WTC11 (cell line): ENCODE data around the gene RABEP2. TPM values are rescaled to one million over a fixed set of nuclear protein-coding genes. Genes with fewer than 3 reads are reported as not detected.

Experiments
- ATAC-seq: fragments of 200-7000 bp; cut with Tn5 transposase; 2 replicates; pipeline ENCODE4 v1.10.0; 2021; ENCODE audit warnings: mild to moderate bottlenecking, moderate library complexity
- CTCF ChIA-PET: fragments of 300-600 bp; sonication (Branson Sonifier 250); formaldehyde crosslinking; loops from one replicate; lab custom pipeline; 2021; ENCODE audit warnings: antibody characterized with exemption; lab: Charles Lee
- POLR2A ChIA-PET: fragments of 350-600 bp; sonication (Branson Sonifier 250); formaldehyde crosslinking; loops from one replicate; lab custom pipeline; 2021; ENCODE audit warnings: antibody characterized with exemption; lab: Charles Lee
- DNase-seq: peaks from one replicate; pipeline ENCODE4 v3.0.0; 2021; ENCODE audit warnings: low spot score
- H3K27ac Mint-ChIP-seq: 2 replicates; pipeline ENCODE4 v1.8.0; 2021; ENCODE audit warnings: mixed read lengths
- H3K27me3 Mint-ChIP-seq: 2 replicates; pipeline ENCODE4 v1.8.0; 2021; ENCODE audit warnings: low read depth, mild to moderate bottlenecking, moderate library complexity, mixed read lengths
- H3K36me3 Mint-ChIP-seq: 2 replicates; pipeline ENCODE4 v1.8.0; 2021; ENCODE audit warnings: mixed read lengths
- H3K4me1 Mint-ChIP-seq: 2 replicates; pipeline ENCODE4 v1.8.0; 2022; ENCODE audit warnings: mixed read lengths
- H3K4me3 Mint-ChIP-seq: 2 replicates; pipeline ENCODE4 v1.8.0; 2021; ENCODE audit warnings: mild to moderate bottlenecking, moderate library complexity, mixed read lengths
- H3K9me3 Mint-ChIP-seq: 2 replicates; pipeline ENCODE4 v1.8.0; 2021; ENCODE audit warnings: mixed read lengths
- CREB1 ChIP-seq: sonication (generic); formaldehyde crosslinking; IDR thresholded peaks from 2 replicates; pipeline ENCODE4 v1.8.0; 2023; ENCODE audit warnings: mild to moderate bottlenecking, missing genetic modification reagents
- ESRRA ChIP-seq: sonication (generic); formaldehyde crosslinking; IDR thresholded peaks from 2 replicates; pipeline ENCODE4 v1.8.1; 2022; ENCODE audit warnings: mild to moderate bottlenecking, missing genetic modification reagents, borderline replicate concordance
- FOXJ3 ChIP-seq: sonication (generic); formaldehyde crosslinking; IDR thresholded peaks from 2 replicates; pipeline ENCODE4 v1.9.0; 2021; ENCODE audit warnings: missing genetic modification reagents, mild to moderate bottlenecking, borderline replicate concordance
- FOXP1 ChIP-seq: sonication (generic); formaldehyde crosslinking; IDR thresholded peaks from 2 replicates; pipeline ENCODE4 v1.8.0; 2022; ENCODE audit warnings: missing genetic modification reagents, mild to moderate bottlenecking, moderate library complexity, borderline replicate concordance
- MXD4 ChIP-seq: fragments of 250-450 bp; sonication (Bioruptor Pico); IDR thresholded peaks from 2 replicates; pipeline ENCODE4 v1.8.0; 2021; ENCODE audit warnings: mild to moderate bottlenecking, moderate library complexity, borderline replicate concordance
- NFATC4 ChIP-seq: fragments of 250-450 bp; sonication (Bioruptor Pico); IDR thresholded peaks from 2 replicates; pipeline ENCODE4 v1.9.0; 2021; ENCODE audit warnings: mild to moderate bottlenecking
- NR3C1 ChIP-seq: sonication (generic); formaldehyde crosslinking; conservative IDR thresholded peaks from 2 replicates; pipeline ENCODE4 v1.8.1; 2023; ENCODE audit warnings: low read depth, mild to moderate bottlenecking, missing genetic modification reagents
- PRRX2 ChIP-seq: fragments of 250-450 bp; sonication (Bioruptor Pico); IDR thresholded peaks from 2 replicates; pipeline ENCODE4 v1.8.0; 2021; ENCODE audit warnings: mild to moderate bottlenecking
- RORB ChIP-seq: fragments of 250-450 bp; sonication (Bioruptor Pico); IDR thresholded peaks from 2 replicates; pipeline ENCODE4 v1.9.0; 2021; ENCODE audit warnings: mild to moderate bottlenecking
- ZNF232 ChIP-seq: sonication (generic); formaldehyde crosslinking; IDR thresholded peaks from 2 replicates; pipeline ENCODE4 v1.8.0; 2022; ENCODE audit warnings: mild to moderate bottlenecking, missing genetic modification reagents
- ZNF423 ChIP-seq: fragments of 250-450 bp; sonication (Bioruptor Pico); IDR thresholded peaks from 2 replicates; pipeline ENCODE4 v2.1.2; 2022; ENCODE audit warnings: mild to moderate bottlenecking, moderate library complexity
- total RNA-seq: library from RNA; stranded (reverse); gene quantifications from 3 replicates; pipeline ENCODE4 v1.2.3, GENCODE V29; 2021
- TF ChIP-seq, protein P1 (sequence below): sonication (generic); formaldehyde crosslinking; IDR thresholded peaks from 2 replicates; pipeline ENCODE4 v1.8.0; 2022; ENCODE audit warnings: mild to moderate bottlenecking, missing genetic modification reagents
- TF ChIP-seq, protein P2 (sequence below): fragments of 250-450 bp; sonication (Bioruptor Pico); IDR thresholded peaks from 2 replicates; pipeline ENCODE4 v1.9.0; 2021; ENCODE audit warnings: mild to moderate bottlenecking
- TF ChIP-seq, protein P3 (sequence below): sonication (generic); formaldehyde crosslinking; IDR thresholded peaks from 2 replicates; pipeline ENCODE4 v1.8.0; 2022; ENCODE audit warnings: mild to moderate bottlenecking, missing genetic modification reagents
- TF ChIP-seq, protein P4 (sequence below): sonication (generic); formaldehyde crosslinking; IDR thresholded peaks from 2 replicates; pipeline ENCODE4 v1.8.1; 2023; ENCODE audit warnings: mild to moderate bottlenecking, missing genetic modification reagents
- TF ChIP-seq, protein P5 (sequence below): sonication (generic); formaldehyde crosslinking; IDR thresholded peaks from 2 replicates; pipeline ENCODE4 v1.8.0; 2022; ENCODE audit warnings: mild to moderate bottlenecking, missing genetic modification reagents
- TF ChIP-seq, protein P6 (sequence below): sonication (generic); formaldehyde crosslinking; IDR thresholded peaks from 2 replicates; pipeline ENCODE4 v1.8.1; 2022; ENCODE audit warnings: low read depth, missing genetic modification reagents, borderline replicate concordance
- TF ChIP-seq, protein P7 (sequence below): sonication (generic); formaldehyde crosslinking; IDR thresholded peaks from 2 replicates; pipeline ENCODE4 v1.8.1; 2023; ENCODE audit warnings: mild to moderate bottlenecking, missing genetic modification reagents
- TF ChIP-seq, protein P8 (sequence below): sonication (generic); formaldehyde crosslinking; IDR thresholded peaks from 2 replicates; pipeline ENCODE4 v1.8.1; 2022; ENCODE audit warnings: low read depth, mild to moderate bottlenecking, moderate library complexity, missing genetic modification reagents, borderline replicate concordance

Gene RABEP2
- total RNA-seq, 1 experiment from 2014 or later: 24.0 TPM

DNA sequence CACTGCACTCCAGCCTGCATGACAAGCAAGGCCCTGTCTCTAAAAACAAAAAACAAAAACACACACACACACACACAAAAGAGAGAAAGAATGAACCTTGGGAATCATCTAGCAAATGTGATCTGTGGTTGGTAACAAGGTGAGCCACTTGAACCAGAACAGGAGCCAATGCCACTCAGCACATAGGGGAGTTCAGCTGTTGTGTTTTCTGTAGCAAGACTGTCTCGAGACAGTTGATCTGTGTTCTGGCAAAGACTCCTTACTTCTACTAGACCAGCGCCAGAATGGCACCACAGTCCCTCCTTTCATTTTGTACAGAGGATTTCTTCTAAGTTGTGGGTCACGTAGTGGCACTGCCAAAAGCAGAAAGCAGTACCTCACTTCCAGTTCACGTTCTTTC is 26.1 kb downstream of the RABEP2 start:
- Mint-ChIP-seq H3K4me1 (no peaks in the 10 kb centered on the region), H3K27ac (no peak overlapping the region), H3K4me3 (no peak overlapping the region), H3K36me3 (no peaks in the 10 kb centered on the region), H3K27me3 (no peaks in the 10 kb centered on the region), H3K9me3 (no peaks in the 10 kb centered on the region)
- DNase-seq (no peak), ATAC-seq (no peak)
- no peak for TF ChIP-seq FOXJ3 (CRISPR knock-in tag)
- TF ChIP-seq, protein P1, sequence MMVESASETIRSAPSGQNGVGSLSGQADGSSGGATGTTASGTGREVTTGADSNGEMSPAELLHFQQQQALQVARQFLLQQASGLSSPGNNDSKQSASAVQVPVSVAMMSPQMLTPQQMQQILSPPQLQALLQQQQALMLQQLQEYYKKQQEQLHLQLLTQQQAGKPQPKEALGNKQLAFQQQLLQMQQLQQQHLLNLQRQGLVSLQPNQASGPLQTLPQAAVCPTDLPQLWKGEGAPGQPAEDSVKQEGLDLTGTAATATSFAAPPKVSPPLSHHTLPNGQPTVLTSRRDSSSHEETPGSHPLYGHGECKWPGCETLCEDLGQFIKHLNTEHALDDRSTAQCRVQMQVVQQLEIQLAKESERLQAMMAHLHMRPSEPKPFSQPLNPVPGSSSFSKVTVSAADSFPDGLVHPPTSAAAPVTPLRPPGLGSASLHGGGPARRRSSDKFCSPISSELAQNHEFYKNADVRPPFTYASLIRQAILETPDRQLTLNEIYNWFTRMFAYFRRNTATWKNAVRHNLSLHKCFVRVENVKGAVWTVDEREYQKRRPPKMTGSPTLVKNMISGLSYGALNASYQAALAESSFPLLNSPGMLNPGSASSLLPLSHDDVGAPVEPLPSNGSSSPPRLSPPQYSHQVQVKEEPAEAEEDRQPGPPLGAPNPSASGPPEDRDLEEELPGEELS (CRISPR knock-in tag): no peak
- POLR2A ChIA-PET: interaction anchor here (1.1 kb wide), 1 partner anchor 25 kb away, joined by 3 read pairs; no protein-coding TSS in a partner anchor
- CTCF ChIA-PET: no interaction called here

DNA sequence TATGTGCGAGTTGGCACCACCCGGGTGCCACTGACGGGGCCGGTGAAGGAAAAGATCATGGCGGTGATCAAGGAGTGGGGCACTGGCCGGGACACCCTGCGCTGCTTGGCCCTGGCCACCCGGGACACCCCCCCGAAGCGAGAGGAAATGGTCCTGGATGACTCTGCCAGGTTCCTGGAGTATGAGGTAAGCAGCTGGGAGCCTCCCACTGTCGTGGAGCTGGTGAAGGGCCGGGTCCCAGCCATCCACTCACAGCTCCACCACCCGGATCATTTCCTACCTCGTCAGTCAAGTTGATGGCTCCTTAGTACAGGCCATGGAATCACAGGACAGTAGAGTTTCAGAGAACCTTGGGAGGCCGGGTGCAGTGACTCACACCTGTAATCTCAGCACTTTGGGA is 26.8 kb downstream of the RABEP2 start:
- Mint-ChIP-seq H3K9me3 (no peaks in the 10 kb centered on the region), H3K27ac (no peak overlapping the region; the same call in 1 of the 2 replicates)
- TF ChIP-seq ZNF423 (no peak), CREB1 (no peak), FOXJ3 (CRISPR knock-in tag) (no peak), FOXP1 (no peak), NFATC4 (CRISPR knock-in tag) (no peak), NR3C1 (CRISPR knock-in tag) (no peak), MXD4 (CRISPR knock-in tag) (no peak), ZNF232 (CRISPR knock-in tag) (no peak)
- TF ChIP-seq, protein P2, sequence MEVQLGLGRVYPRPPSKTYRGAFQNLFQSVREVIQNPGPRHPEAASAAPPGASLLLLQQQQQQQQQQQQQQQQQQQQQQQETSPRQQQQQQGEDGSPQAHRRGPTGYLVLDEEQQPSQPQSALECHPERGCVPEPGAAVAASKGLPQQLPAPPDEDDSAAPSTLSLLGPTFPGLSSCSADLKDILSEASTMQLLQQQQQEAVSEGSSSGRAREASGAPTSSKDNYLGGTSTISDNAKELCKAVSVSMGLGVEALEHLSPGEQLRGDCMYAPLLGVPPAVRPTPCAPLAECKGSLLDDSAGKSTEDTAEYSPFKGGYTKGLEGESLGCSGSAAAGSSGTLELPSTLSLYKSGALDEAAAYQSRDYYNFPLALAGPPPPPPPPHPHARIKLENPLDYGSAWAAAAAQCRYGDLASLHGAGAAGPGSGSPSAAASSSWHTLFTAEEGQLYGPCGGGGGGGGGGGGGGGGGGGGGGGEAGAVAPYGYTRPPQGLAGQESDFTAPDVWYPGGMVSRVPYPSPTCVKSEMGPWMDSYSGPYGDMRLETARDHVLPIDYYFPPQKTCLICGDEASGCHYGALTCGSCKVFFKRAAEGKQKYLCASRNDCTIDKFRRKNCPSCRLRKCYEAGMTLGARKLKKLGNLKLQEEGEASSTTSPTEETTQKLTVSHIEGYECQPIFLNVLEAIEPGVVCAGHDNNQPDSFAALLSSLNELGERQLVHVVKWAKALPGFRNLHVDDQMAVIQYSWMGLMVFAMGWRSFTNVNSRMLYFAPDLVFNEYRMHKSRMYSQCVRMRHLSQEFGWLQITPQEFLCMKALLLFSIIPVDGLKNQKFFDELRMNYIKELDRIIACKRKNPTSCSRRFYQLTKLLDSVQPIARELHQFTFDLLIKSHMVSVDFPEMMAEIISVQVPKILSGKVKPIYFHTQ: no peak
- TF ChIP-seq, protein P3, sequence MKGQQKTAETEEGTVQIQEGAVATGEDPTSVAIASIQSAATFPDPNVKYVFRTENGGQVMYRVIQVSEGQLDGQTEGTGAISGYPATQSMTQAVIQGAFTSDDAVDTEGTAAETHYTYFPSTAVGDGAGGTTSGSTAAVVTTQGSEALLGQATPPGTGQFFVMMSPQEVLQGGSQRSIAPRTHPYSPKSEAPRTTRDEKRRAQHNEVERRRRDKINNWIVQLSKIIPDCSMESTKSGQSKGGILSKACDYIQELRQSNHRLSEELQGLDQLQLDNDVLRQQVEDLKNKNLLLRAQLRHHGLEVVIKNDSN (CRISPR knock-in tag): no peak
- TF ChIP-seq, protein P4, sequence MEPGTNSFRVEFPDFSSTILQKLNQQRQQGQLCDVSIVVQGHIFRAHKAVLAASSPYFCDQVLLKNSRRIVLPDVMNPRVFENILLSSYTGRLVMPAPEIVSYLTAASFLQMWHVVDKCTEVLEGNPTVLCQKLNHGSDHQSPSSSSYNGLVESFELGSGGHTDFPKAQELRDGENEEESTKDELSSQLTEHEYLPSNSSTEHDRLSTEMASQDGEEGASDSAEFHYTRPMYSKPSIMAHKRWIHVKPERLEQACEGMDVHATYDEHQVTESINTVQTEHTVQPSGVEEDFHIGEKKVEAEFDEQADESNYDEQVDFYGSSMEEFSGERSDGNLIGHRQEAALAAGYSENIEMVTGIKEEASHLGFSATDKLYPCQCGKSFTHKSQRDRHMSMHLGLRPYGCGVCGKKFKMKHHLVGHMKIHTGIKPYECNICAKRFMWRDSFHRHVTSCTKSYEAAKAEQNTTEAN (CRISPR knock-in tag): no peak
- TF ChIP-seq, protein P5, sequence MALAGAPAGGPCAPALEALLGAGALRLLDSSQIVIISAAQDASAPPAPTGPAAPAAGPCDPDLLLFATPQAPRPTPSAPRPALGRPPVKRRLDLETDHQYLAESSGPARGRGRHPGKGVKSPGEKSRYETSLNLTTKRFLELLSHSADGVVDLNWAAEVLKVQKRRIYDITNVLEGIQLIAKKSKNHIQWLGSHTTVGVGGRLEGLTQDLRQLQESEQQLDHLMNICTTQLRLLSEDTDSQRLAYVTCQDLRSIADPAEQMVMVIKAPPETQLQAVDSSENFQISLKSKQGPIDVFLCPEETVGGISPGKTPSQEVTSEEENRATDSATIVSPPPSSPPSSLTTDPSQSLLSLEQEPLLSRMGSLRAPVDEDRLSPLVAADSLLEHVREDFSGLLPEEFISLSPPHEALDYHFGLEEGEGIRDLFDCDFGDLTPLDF: no peak
- TF ChIP-seq, all 79 proteins: peak for 0
- ATAC-seq: no peak
- Mint-ChIP-seq H3K4me1 (no peaks in the 10 kb centered on the region), H3K4me3 (no peak overlapping the region), H3K36me3 (no peaks in the 10 kb centered on the region), H3K27me3 (no peaks in the 10 kb centered on the region)
- POLR2A ChIA-PET: interaction anchor here (1.1 kb wide), 1 partner anchor 26 kb away, joined by 3 read pairs; no protein-coding TSS in a partner anchor
- DNase-seq: no peak
- CTCF ChIA-PET: no interaction called here

DNA sequence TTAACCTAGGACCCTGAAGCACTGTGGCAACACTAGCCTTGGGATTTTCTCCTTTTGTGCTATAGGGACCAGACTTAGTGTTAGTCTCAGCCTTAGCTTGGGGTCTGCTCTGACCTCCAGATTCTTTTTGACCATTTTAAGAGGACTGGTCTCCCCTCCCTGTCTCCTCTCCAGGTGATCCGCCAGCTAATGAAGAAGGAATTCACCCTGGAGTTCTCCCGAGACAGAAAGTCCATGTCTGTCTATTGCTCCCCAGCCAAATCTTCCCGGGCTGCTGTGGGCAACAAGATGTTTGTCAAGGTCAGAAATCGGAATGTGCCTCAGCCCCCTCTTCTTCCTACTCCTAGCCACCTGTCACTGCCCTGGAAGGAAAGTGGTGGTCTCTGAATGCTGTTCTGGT is 27.2 kb downstream of the RABEP2 start:
- ATAC-seq (no peak), DNase-seq (no peak)
- CTCF ChIA-PET: no interaction called here
- Mint-ChIP-seq H3K4me3 (no peak overlapping the region), H3K36me3 (no peaks in the 10 kb centered on the region), H3K4me1 (no peaks in the 10 kb centered on the region), H3K27ac (no peak overlapping the region; the same call in 1 of the 2 replicates), H3K9me3 (no peaks in the 10 kb centered on the region), H3K27me3 (no peaks in the 10 kb centered on the region)
- POLR2A ChIA-PET: no interaction called here
- TF ChIP-seq ESRRA (CRISPR knock-in tag) (no peak), MXD4 (CRISPR knock-in tag) (no peak), PRRX2 (CRISPR knock-in tag) (no peak), RORB (CRISPR knock-in tag) (no peak)
- TF ChIP-seq, protein P6, sequence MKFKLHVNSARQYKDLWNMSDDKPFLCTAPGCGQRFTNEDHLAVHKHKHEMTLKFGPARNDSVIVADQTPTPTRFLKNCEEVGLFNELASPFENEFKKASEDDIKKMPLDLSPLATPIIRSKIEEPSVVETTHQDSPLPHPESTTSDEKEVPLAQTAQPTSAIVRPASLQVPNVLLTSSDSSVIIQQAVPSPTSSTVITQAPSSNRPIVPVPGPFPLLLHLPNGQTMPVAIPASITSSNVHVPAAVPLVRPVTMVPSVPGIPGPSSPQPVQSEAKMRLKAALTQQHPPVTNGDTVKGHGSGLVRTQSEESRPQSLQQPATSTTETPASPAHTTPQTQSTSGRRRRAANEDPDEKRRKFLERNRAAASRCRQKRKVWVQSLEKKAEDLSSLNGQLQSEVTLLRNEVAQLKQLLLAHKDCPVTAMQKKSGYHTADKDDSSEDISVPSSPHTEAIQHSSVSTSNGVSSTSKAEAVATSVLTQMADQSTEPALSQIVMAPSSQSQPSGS (CRISPR knock-in tag): no peak
- TF ChIP-seq, protein P7, sequence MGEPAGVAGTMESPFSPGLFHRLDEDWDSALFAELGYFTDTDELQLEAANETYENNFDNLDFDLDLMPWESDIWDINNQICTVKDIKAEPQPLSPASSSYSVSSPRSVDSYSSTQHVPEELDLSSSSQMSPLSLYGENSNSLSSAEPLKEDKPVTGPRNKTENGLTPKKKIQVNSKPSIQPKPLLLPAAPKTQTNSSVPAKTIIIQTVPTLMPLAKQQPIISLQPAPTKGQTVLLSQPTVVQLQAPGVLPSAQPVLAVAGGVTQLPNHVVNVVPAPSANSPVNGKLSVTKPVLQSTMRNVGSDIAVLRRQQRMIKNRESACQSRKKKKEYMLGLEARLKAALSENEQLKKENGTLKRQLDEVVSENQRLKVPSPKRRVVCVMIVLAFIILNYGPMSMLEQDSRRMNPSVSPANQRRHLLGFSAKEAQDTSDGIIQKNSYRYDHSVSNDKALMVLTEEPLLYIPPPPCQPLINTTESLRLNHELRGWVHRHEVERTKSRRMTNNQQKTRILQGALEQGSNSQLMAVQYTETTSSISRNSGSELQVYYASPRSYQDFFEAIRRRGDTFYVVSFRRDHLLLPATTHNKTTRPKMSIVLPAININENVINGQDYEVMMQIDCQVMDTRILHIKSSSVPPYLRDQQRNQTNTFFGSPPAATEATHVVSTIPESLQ (CRISPR knock-in tag): no peak
- TF ChIP-seq, protein P8, sequence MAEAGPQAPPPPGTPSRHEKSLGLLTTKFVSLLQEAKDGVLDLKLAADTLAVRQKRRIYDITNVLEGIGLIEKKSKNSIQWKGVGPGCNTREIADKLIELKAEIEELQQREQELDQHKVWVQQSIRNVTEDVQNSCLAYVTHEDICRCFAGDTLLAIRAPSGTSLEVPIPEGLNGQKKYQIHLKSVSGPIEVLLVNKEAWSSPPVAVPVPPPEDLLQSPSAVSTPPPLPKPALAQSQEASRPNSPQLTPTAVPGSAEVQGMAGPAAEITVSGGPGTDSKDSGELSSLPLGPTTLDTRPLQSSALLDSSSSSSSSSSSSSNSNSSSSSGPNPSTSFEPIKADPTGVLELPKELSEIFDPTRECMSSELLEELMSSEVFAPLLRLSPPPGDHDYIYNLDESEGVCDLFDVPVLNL (CRISPR knock-in tag): no peak
